Colonic mucosa (tissue), 4 donors: ENCODE data around the gene UBASH3B. TPM values are rescaled to one million over a fixed set of nuclear protein-coding genes. Genes with fewer than 3 reads are reported as not detected.

Experiments
- DNase-seq: peaks from one replicate; pipeline ENCODE4 v3.0.0-alpha.2; 2020
- H3K27ac ChIP-seq: fragments of 200-600 bp; one replicate; pipeline ENCODE4 v1.8.0; 2021
- H3K27me3 ChIP-seq: fragments of 200-600 bp; one replicate; pipeline ENCODE4 v1.8.0; 2021
- H3K36me3 ChIP-seq: fragments of 200-600 bp; one replicate; pipeline ENCODE4 v1.8.0; 2021
- H3K4me1 ChIP-seq: fragments of 200-600 bp; one replicate; pipeline ENCODE4 v1.8.0; 2021; ENCODE audit warnings: mild to moderate bottlenecking
- H3K4me3 ChIP-seq: fragments of 200-600 bp; one replicate; pipeline ENCODE4 v1.8.0; 2021
- H3K9ac ChIP-seq, 2 donors: one replicate each; pipeline ENCODE4 v1.7.0; 2013; ENCODE audit warnings: control low read depth in 2 of 2, low read depth in 2 of 2, low read length in 2 of 2
- H3K9me3 ChIP-seq: fragments of 200-600 bp; one replicate; pipeline ENCODE4 v1.8.0; 2021
- CTCF ChIP-seq: fragments of 200-600 bp; IDR thresholded peaks from one replicate; pipeline ENCODE4 v1.8.0; 2022; ENCODE audit warnings: antibody characterized with exemption, mild to moderate bottlenecking
- intact Hi-C: fragments of 100-400 bp; cut with DNase I; formaldehyde crosslinking; loops from one replicate; pipeline ENCODE4 v1.14.1; 2022
- total RNA-seq, 2 donors: library from RNA; stranded (reverse); fragmentation: NEBNext Ultra II Directional in 1 of 2; extraction: Animal tissue kit (Norgen Biotek cat#: 25700) in 1 of 2; gene quantifications; one replicate each; pipeline ENCODE4 v1.2.1, GENCODE V29; 2021
- donor health status: healthy.
- donor health status: DM: no; HTN: no; CAD: no.
- donor health status: DM: no; HTN: no; CAD: no.

Gene UBASH3B
- total RNA-seq, 2 donors from 2014 or later, result 3.7 to 5.8 TPM

- no peak for TF ChIP-seq CTCF
- H3K36me3 ChIP-seq, result no peaks in the 10 kb centered on the region
- H3K9ac ChIP-seq, result no peak overlapping the region
- no peak overlapping the region for H3K27ac ChIP-seq
- H3K4me1 ChIP-seq, result no peaks in the 10 kb centered on the region
- no peaks in the 10 kb centered on the region for H3K9me3 ChIP-seq
- no peak for DNase-seq
- no peak overlapping the region for H3K4me3 ChIP-seq
- intact Hi-C loops, result no loop called here
- H3K27me3 ChIP-seq, result no peaks in the 10 kb centered on the region
These were observed 55.8 kb downstream of the UBASH3B start for GRCh38 chr11:122711362-122711761.

GRCh38 chr11:122711831-122712381 is 56.4 kb downstream of the UBASH3B start:
- intact Hi-C loops, result no loop called here
- H3K4me1 ChIP-seq, result no peaks in the 10 kb centered on the region
- H3K27ac ChIP-seq, result no peak overlapping the region
- no peaks in the 10 kb centered on the region for H3K36me3 ChIP-seq
- no peak overlapping the region for H3K9ac ChIP-seq
- H3K27me3 ChIP-seq, result no peaks in the 10 kb centered on the region
- DNase-seq, result no peak
- no peak for TF ChIP-seq CTCF
- H3K4me3 ChIP-seq, result no peak overlapping the region
- no peaks in the 10 kb centered on the region for H3K9me3 ChIP-seq

GRCh38 chr11:122714004-122714403 is 58.5 kb downstream of the UBASH3B start:
- no peak for TF ChIP-seq CTCF
- H3K9ac ChIP-seq, result no peak overlapping the region
- no peaks in the 10 kb centered on the region for H3K9me3 ChIP-seq
- DNase-seq, result no peak
- H3K27me3 ChIP-seq, result no peaks in the 10 kb centered on the region
- no peaks in the 10 kb centered on the region for H3K4me1 ChIP-seq
- no peaks in the 10 kb centered on the region for H3K36me3 ChIP-seq
- no peak overlapping the region for H3K4me3 ChIP-seq
- intact Hi-C loops, result no loop called here
- no peak overlapping the region for H3K27ac ChIP-seq

GRCh38 chr11:122714484-122714883 is 59.0 kb downstream of the UBASH3B start:
- DNase-seq, result no peak
- H3K27ac ChIP-seq, result no peak overlapping the region
- no peak overlapping the region for H3K9ac ChIP-seq
- H3K9me3 ChIP-seq, result no peaks in the 10 kb centered on the region
- no peak for TF ChIP-seq CTCF
- no peaks in the 10 kb centered on the region for H3K36me3 ChIP-seq
- H3K4me3 ChIP-seq, result no peak overlapping the region
- H3K27me3 ChIP-seq, result no peaks in the 10 kb centered on the region
- intact Hi-C loops, result no loop called here
- H3K4me1 ChIP-seq, result no peaks in the 10 kb centered on the region

GRCh38 chr11:122715548-122716440 is 60.3 kb downstream of the UBASH3B start:
- Histone ChIP-seq H3K9ac (peak overlapping the region in 1 of 2 donors; percentile 5), H3K27ac (no peak overlapping the region), H3K4me3 (no peak overlapping the region), H3K9me3 (no peaks in the 10 kb centered on the region), H3K4me1 (no peaks in the 10 kb centered on the region), H3K36me3 (no peaks in the 10 kb centered on the region), H3K27me3 (no peaks in the 10 kb centered on the region)
- intact Hi-C loops, result no loop called here
- DNase-seq, result no peak
- TF ChIP-seq CTCF, result no peak
